ENCODE measurements around the gene LYG2. TPM values are rescaled to one million over a fixed set of nuclear protein-coding genes. Genes with fewer than 3 reads are reported as not detected.
A peak's percentile ranks its signal among the peaks of the same experiment; 100 is the strongest.
"Not testable (repeated sequence)": the region's sequence is repeated elsewhere in the genome, so short reads cannot be mapped to it uniquely, and the experiment has no call there.

LYG2 gene, protein sequence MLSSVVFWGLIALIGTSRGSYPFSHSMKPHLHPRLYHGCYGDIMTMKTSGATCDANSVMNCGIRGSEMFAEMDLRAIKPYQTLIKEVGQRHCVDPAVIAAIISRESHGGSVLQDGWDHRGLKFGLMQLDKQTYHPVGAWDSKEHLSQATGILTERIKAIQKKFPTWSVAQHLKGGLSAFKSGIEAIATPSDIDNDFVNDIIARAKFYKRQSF
- total RNA-seq, result not detected

DNA sequence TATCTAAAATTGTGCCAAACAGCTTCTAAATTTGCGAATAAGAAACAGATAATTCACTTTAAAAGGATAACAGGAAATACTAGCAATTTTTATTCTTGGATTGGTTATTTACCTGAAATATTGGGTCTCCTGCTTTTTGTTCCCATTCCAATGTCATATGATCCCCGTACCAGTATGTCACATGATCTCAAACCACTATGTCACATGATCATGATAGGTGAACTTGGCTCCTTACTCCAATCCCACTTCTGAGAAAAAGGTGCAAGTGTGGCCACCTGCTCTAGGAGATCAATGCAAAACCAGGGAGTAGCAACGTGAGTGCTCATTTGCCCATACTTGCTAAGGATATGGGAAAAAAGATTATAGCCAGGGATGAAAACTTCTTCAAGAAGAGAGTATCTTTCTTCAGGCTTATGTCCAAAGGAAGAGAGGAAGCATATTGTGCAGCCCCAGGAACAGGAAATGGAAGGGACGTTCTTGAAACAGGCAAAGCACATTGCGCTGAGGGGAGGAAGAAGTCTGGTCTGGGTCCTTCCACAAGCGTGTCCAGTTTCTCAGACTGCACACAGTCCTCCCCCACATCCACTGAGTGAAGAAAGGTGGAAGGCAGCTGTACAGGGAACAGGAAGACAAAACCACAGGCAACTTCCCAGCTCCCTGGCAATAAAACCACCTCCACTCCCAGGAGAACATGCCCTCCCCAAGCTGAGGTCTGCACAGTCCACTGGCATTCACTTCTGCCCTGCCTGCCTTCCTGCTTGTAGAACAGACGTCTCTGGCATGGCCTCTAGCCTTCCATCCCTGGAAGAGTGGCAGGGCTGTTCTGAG lies at the start of gene LYG2:
TSS of gene LYG2 (minus strand) at position 176 of the 828 bp plus-strand sequence. CDS start 1,406 bp downstream, outside the sequence.
- ATAC-seq (no peak), DNase-seq (ENCODE audit: low spot score) (no peak)
- intact Hi-C loops (cut with DNase I), result no loop called here

GRCh38 chr2:99301097-99301496 lies 45.6 kb upstream of the LYG2 start, which contains the start of gene LYG1:
Gene LYG1, minus strand, starts transcription at chr2:99301197. Its CDS starts 5,527 bp downstream, at chr2:99295670.
- ATAC-seq; DNase-seq (ENCODE audit: low spot score); intact Hi-C loops (cut with DNase I): not testable (repeated sequence)

DNA sequence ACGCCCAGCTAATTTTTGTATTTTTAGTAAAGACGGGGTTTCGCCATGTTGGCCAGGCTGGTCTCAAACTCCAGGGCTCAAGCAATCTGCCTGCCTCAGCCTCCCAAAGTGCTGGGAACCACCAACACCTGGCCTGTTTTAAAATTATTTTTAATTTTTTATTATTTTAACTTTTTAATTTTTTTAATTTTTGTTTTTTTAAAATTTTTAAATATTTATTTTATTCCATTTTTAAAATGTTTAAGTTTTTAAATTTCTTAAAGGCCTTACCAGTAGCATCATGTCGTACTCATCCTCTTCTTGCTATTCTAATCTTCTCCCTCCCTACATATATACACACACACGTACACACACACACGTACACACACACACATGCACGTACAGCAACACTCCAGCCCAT lies 44.1 kb upstream of the LYG2 start:
- intact Hi-C loops (cut with DNase I), result no loop called here
- DNase-seq (ENCODE audit: low spot score) (no peak), ATAC-seq (no peak)

- intact Hi-C loops (cut with DNase I), result no loop called here
- ATAC-seq, result no peak
- no peak for DNase-seq (ENCODE audit: low spot score)
Measured at GRCh38 chr2:99297994-99298393, 42.5 kb upstream of the LYG2 start.

DNA sequence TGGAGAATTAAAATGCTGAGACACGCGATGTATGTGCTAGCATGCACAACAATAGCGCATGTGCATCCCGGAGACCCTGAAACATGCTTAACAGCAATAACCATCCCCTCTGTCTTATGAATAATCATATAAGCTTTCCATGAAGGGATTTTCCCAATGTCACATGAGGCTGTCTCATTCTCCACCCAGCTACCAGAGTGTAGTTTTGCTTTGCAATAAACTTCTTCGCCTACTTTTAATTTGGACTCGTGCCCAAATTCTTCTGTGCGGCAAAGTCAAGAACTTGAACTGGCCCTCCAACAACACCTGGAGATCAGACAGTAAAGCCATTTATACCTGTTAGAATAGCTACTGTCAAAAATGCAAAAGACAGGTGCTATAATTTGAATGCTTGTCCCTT lies 30.1 kb upstream of the LYG2 start:
- DNase-seq (ENCODE audit: low spot score) (no peak), ATAC-seq (no peak)
- intact Hi-C loops (cut with DNase I), result no loop called here

DNA sequence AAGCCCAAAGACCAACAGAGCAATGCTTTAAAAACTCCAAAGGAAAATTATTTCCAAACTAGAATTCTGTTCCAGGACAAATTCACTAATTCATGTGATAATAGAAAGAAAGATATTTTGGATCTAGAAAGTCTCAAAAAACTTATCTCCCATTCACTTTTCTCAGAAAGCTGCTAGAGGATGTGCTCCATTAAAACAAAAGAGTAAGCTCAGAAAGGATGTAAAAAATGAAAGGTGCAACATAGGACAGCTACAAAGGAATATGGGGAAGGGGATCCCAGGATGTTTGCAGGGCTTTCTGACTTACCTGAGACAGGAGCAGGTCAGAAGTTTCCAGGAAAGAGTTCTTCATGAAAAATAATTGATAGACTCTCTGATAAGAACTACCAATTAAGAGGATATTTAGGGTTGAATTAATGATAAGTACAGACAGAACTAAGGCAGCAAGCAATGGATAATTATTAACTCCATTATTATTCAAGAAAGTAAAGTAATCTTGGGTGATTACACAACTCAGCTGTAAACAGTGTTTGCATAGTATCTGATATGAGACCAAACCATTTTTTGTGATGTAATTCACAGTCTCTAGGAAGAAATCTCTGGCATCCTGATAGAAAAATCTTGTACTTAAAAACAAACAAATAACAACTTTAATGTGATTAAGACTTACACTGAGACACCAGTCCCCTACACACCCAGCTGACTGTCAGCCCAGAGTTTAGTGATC lies 24.7 kb upstream of the LYG2 start:
- no peak for ATAC-seq
- intact Hi-C loops (cut with DNase I), result no loop called here
- no peak for DNase-seq (ENCODE audit: low spot score)

GRCh38 chr2:99278793-99279291 lies 23.4 kb upstream of the LYG2 start:
- intact Hi-C loops (cut with DNase I), result no loop called here
- ATAC-seq (peak; percentile 97), DNase-seq (ENCODE audit: low spot score) (no peak)

DNA sequence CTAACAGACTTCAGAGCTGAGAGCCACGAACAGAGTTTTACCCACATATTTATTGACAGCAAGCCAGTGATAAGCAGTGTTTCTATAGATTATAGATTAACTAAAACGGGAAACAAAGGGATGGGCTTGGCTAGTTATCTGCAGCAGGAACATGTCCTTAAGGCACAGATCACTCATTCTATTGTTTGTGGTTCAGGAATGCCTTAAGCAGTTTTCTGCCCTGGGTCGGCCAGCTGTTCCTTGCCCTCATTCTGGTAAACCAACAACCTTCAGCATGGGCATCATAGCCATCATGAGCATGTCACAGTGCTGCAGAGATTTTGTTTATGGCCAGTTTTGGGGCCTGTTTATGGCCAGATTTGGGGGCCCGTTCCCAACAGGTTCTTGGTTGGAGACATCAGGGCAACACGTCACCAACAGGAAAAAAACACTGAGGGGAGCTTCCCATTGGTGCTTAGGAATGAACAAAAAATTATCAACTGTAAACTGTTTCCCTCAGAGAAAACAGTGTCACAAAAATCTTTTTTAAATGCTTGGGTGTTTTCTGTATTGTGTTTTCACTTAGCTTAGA lies 22.8 kb upstream of the LYG2 start:
- ATAC-seq; intact Hi-C loops (cut with DNase I); DNase-seq (ENCODE audit: low spot score): not testable (repeated sequence)

GRCh38 chr2:99275882-99276281 lies 20.4 kb upstream of the LYG2 start:
- intact Hi-C loops (cut with DNase I), result no loop called here
- DNase-seq (ENCODE audit: low spot score), result no peak
- ATAC-seq, result no peak

DNA sequence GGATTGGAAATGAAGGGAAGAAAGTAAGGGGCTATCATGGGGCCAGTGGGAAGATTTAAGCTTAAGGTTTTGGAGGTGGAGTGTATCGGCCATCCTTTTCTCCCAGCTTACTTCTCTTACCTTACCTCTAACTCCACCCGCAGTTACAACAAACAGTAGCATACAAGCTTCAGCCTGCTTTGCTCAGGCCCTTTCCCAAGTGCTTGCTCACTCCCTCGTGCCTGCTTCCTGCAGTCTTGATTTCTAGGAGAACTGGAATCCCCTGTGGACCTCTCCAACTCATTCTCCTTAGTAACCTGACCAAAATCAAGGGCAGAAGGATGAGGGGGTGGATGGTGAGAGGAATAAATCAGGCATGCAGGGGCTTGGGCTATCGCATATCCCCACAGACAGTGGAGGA lies 5.8 kb upstream of the LYG2 start:
- no peak for ATAC-seq
- intact Hi-C loops (cut with DNase I), result no loop called here
- no peak for DNase-seq (ENCODE audit: low spot score)

- intact Hi-C loops (cut with DNase I), result no loop called here
- DNase-seq (ENCODE audit: low spot score) (no peak), ATAC-seq (no peak)
Measured at GRCh38 chr2:99260184-99260583, 4.7 kb upstream of the LYG2 start.

- ATAC-seq (no peak), DNase-seq (ENCODE audit: low spot score) (no peak)
- intact Hi-C loops (cut with DNase I), result no loop called here
Measured at GRCh38 chr2:99259465-99259864, 4.0 kb upstream of the LYG2 start.

- intact Hi-C loops (cut with DNase I), result no loop called here
- no peak for DNase-seq (ENCODE audit: low spot score)
- no peak for ATAC-seq
Measured at GRCh38 chr2:99256677-99257076, 1.2 kb upstream of the LYG2 start.

GRCh38 chr2:99249951-99250350 lies 5.5 kb downstream of the LYG2 start:
- ATAC-seq (no peak), DNase-seq (ENCODE audit: low spot score) (no peak)
- intact Hi-C loops (cut with DNase I), result no loop called here

DNA sequence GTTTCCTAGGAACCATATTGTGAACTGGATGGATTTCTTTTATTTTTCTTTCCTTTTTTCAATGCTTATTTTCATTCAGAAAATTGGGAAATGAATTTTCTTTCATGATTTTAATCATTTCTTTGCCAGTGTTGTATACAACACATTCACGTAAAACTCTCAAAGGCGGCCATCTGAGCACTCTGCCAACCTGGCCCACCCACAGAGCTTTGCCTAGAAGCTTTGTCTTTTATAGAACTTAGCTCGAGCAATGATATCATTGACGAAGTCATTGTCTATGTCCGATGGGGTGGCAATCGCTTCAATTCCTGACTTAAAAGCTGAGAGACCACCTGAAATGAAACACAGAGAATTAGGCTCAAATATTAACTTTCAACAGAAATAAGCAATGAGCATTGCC lies 13.3 kb downstream of the LYG2 start:
- DNase-seq (ENCODE audit: low spot score) (no peak), ATAC-seq (no peak)
- intact Hi-C loops (cut with DNase I), result no loop called here

DNA sequence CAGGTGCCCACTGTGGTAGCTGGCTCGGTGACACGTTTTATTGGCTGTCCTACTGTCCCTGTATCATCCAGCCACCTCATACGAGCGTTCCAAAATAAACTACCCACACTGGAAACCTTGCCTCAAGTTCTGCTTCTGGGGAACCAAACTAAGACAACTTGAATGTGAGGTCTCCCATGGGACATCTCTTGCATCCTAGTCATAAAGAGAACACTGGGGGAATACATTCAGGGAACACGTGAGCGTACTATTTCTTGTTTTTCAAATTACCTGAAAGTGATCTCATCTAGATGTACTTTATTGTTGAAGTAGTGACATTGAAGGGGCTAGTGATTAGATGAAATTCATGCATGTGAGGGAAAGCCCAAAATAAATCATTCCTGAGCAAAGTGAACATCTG lies 15.0 kb downstream of the LYG2 start:
- no peak for DNase-seq (ENCODE audit: low spot score)
- intact Hi-C loops (cut with DNase I), result no loop called here
- no peak for ATAC-seq

DNA sequence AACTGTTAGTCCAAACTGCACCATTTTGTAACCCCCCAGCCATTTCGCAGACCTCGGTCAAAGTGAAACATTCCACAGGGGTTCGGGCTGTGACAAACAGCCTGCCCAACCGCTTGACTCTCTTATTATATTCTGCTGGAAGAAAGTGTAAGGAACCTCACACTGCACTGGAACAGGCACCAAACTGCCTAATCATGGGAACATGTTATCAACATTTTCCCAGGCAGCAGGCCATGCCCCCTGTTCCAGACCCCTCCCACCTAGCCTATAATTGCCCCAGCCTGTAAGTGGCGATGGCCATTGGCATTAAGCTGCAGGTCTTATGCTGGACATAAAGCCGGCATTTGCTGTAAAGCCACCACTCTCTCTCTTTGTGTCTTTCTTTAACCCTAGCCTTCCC lies 16.9 kb downstream of the LYG2 start:
- no peak for ATAC-seq
- intact Hi-C loops (cut with DNase I), result no loop called here
- no peak for DNase-seq (ENCODE audit: low spot score)

DNA sequence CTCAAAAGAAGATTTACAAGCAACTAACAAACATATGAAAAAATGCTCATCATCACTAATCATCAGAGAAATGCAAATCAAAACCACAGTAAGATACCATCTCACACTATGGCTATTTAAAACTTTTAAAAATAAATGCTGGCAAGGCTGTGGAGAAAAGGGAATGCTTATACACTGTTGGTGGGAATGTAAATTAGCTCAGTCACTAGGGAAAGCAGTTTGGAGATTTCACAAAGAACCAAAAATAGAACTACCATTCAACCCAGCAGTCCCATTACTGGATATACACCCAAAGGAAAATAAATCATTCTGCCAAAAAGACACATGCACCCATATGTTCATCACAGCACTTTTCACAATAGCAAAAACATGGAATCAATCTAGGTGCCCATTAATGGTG lies 22.3 kb downstream of the LYG2 start:
- ATAC-seq; DNase-seq (ENCODE audit: low spot score); intact Hi-C loops (cut with DNase I): not testable (repeated sequence)

DNA sequence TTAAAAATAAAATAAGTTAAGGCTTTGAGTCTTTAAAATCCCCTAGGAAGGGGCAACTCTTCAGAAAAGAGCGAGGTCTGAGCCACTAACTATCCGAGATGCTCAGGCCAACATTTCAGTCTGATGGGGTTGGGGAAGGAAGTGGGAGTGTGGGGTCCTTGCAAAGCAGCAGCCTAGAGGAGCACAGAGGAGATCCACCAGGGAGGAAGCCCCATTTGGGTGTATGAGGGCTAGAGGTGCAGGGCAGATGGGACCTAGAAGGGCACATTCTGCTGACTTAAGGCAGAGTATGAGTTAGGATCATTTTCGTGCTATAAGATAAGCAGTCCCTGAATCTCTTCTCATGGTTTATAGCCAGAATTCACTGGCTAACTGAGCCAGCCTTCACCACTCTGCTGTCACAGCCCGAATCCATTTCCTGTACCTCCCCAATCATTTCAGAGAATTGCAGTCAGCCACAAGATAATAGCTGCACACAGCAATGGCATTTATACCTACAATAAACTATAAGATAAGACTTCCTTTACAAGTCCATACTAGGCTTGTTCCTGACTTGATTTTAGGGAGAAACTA lies 37.5 kb downstream of the LYG2 start:
- ATAC-seq (no peak), DNase-seq (ENCODE audit: low spot score) (no peak)
- intact Hi-C loops (cut with DNase I), result no loop called here

Measured in sciatic nerve (tissue), 2 donors.